Activated CD8-positive, alpha-beta memory T cell treated with anti-CD3 and anti-CD28 coated beads for 4 hours (primary cell): ENCODE results near the gene PARVA.

Experiments used
- DNase-seq, 2 donors: peaks; one replicate each; pipeline ENCODE4 v3.0.0-alpha.2; 2020; ENCODE audit warnings: low read depth in 2 of 2

PARVA gene

DNA sequence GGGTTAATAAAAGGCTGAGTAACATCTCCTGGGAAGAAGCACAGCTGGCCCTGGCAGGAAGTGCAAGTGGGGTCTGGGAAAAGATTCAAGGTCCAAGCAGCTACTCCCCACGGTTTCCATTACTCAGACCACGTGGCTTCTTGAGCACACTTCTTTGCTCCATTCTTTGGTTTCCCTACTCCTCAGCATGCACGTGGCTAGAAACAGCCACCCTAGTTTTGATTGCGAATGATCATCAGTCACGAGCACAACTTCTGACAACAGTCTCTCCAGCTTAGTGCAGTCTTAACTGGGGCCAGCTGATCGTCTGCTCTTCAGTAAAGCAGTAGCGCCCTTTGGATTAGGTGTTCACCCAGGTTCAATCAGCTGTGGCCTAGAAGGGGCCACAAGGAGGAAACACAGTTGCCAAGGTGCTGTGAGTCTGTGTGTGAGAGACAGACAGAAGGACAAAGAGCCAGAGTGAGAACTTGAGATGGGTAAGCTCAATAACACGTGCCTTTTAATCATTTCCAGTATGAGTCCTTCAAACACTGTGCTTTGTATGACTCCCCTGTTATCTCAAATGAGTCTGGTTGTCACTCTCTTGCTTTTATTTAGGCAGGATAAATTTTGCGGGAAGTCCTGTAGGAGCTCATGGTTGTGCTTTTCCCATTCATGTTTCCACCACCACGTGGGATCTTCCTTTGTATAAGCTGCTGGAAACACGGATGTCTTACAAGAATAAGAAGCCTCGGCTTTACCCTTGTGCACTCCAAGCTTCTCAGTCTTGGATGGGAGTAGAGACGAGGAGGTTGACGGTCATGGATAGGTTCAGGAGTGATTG lies 901 bp upstream of the PARVA start:
- no peak for DNase-seq

DNA sequence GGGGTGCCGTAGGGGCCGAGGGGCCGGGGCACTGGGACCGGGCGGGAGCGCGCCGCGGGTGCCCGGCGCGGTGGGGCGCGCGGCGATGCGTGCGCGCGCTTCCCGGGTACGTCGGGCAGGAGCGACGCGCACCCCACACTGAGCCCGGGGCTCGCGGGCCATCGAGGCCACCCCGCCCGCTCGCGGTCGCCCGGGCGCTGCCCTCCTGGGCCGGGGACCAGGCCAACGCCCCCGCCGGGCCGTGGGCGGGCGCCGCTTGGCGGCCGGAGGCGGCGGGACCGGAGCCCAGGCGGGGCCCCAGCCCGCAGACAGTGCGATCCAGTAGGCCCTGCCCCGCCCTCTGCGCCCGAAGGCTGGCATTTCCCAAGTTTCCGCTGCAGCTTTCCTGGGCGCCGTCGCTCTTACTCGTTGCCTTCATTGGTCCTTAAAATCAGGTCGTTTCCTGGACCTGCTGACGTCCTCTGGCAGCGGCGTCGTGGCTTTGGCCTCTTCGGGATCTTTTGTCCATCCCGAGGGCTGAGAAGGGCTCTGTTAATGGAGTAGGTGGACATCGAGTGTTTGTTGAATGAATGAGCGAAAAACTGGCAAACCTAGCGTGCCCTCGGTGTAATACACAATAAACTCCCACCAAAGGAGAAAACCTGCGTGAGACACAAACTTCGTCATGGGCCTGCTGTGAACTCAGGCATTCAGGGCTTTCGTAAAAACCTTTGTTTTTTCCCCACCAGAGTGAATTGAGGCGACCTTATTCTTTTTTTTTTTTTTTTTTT lies 638 bp downstream of the PARVA start:
- DNase-seq = no peak

DNA sequence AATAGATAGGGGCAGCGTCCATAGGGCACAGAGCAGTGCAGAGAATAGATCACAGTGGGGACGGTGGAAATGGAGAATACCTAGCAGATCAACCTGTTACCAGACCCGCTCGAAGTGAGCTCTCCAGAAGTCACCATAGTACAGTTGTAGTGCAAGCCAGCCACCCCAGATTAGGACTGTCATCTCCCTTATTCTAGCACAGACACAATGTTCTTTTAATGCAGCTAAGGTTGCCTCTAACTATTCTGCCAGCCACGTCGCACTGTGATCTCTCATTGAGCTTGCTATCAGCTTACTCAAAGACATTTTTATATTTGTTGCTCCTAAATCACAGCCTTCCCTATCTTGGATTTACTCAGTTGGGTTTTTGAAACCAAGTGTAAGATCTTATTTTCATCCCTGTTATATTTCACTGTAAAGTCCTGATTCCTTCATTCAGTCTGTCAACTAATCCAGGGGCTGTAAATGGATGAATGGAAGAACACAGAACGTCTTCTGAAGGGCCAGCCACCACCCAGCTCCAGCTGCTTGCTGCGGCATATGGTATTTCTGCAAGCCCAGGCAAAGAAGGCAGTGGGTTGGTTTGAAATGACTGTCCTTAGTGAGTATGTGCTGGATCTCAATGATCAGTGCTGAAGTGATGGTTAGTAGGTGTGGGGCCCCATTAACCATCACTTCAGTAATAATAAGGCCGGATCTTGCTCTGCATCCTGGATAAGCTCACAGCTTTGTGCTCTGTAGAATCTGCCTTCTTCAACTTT lies 3.4 kb downstream of the PARVA start:
- DNase-seq = no peak

DNA sequence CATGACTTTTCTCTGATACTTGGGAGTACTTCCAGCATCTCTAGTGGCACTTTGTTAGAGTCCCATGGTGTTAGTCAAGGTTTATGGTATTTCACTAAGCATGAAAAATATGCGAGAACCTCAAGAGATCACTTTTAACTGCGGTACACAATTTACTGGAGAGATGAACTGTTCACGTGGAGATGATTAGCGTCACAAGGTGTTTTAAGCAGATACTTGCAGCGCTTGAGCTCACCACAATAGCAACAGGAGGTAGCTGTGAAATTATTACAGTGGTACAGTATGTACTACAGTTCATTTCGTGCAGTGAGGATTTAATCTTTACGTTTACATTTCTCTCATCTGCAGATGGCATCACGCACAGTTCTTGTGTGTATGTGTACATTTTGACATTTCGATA lies 4.5 kb downstream of the PARVA start:
- no peak for DNase-seq

DNA sequence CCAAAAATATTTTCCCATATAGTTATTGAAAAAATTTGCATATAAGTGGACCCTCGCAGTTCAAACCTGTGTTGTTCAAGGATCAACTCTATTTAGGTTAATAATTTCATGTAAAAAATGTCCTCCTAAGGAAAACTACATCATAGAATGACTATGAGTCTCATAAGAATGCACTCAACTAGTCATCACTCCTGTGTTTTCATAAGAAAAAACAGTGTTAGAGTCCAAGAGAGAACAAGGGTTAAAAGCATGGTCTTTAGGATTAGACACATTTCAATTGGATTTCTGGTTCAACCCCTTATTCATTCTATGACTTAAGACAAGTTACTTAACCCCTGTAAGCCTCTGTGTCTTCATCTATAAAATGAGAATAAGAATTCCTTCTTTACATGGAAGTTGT lies 5.1 kb downstream of the PARVA start:
- DNase-seq = no peak

DNA sequence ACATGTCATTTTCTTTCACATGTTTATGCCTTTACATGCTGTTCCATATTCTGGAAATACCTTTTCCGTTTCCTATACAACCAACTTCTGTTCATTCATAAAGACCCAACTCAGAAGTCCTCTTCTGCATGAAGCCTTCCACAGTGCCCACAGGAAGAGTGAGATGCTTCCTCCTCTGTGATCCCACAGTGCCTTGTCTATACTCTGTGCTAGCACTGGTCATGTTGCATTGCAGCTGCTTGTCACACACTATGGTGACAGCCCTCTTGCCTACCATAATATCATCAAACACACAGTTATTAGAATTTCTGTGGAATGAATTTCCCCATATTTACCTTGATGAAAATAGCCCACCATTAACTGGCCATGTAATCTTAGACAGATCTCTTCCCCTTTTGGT lies 8.9 kb downstream of the PARVA start:
- DNase-seq = no peak

DNA sequence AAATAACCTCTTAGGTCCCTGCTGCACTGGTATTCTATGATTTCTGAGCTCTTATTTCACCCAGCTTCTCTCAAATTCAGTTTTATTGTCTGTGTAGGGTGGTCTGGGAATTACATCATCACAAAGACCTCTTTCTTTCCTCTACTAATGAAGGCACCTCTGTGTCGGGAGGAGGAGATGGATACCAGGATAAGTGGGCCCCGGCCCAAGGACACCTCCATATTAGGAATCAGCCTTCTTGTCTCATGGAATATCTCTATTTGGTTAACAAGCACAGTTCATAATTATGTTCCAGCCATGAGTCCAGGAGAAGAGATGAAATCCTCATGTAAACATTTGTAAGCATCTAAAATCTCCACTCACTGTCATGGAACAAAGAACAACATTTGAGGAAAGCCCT lies 9.4 kb downstream of the PARVA start:
- DNase-seq = no peak

DNA sequence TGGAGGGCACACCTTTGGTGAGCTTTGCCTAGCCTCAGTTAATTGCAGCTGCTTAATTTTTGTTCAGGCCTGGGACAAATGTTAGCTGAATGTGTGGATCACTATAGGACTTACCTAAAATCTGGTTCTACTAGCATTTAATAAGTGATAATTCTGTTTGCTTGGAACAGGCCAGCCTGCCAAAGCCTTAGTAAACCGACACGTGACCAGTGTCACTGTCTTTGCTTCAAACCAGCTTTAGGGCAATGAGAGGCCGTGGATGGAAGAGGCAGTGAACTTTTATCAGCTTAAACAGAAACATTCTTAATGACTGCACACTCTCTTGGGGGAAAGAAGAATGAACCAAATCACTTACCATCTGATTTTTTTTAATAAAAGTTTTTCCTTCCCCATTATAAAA lies 10.8 kb downstream of the PARVA start:
- no peak for DNase-seq

DNA sequence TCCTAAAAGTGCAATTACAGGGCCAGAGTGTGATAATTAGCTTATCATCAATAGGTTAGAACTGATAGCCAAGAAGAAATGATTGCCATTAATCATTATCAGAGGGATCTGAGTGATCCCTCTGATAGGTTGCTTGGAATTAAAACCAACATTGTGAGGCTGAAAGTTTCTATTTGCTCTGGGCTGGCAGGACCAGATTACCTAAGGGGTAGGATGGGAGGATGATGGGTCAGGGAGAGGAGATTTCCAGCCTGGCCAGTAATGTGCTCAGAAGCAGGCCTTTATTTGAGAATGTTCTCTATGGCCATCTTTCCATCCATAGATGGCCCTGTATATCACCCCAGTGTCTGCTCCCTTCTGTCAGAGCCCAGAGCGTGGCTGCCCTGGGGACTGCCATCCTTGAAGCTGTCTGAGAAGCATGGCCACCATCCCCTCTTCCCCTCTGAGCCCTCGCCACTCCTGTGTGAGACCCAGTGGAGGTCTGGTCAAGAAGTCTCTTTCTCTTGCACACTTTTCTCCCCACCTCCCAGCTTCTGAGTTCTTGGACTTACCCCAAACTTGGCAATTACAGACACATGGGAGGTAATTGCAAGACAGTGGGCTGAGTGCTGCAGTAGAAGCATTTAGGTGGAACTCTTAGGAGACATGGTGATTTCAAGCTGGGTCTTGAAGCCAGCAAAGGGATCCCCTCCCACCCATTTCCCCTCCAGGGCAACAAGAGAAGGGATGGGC lies 11.7 kb downstream of the PARVA start:
- DNase-seq = no peak

DNA sequence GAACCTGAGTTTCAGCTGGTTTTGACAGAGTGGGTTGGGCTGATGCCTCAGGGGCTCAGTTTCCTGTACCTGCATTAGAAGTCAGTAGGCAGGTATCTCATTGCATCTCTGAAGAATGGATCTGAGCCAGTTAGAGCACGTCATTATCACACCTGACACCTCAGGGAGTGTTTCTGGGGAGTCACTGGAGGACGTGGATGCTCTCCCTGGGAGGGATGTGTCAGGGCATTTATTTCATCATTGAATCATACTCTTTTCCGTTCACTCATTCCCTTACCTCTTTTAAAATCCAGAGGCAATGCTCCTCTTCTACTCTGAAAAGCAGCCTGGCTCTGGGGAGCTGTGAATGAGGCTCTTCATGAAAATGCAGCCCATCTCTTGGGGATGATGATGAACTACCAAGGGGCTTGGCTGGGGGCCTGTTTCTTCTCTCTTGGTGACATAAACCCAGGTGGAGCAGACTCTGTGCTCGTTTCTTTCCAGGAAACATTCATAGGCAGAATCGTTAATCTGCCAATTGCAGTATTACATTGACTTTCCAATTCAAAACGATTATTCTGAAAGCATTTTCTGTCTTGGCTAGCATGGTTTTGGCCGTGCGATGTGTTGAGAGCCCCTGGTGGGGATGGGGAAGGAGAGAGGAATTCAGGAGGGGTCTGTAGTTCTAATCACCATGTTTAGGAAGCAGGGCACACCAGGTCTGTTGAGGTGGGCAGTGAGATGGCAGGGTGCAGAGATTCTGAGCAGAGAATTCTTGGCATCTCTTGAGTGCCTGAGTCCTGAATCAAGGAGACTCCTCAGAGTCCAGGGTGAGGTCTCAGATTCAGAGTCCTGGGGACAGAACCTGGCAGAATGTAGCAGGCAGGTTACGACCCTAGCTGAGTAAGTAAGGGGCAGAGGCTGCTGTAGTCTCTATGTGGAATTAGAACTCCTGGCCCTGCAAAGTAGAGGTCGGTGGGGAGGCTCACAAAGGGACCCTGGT lies 12.6 kb downstream of the PARVA start:
- no peak for DNase-seq

DNA sequence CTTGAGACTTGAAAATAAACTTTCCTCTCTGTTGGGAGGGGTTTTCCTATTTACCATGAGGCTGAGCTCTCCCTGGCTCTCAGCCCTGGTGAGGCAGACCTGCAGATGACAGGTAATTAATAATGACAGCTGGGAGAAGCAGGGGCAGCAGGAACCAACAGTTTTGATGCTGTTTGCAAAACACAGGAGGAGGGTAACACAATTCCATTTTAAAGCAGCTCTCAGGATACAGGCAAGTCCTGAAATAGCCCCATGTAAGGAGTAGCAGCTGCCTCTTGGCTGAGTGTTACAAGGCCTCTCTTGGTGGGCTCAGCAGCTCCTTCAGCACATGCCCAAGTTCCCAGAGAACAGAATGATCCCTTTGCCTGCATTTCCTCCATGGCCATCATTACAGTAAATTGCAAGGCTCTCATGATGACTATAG lies 13.3 kb downstream of the PARVA start:
- no peak for DNase-seq

DNA sequence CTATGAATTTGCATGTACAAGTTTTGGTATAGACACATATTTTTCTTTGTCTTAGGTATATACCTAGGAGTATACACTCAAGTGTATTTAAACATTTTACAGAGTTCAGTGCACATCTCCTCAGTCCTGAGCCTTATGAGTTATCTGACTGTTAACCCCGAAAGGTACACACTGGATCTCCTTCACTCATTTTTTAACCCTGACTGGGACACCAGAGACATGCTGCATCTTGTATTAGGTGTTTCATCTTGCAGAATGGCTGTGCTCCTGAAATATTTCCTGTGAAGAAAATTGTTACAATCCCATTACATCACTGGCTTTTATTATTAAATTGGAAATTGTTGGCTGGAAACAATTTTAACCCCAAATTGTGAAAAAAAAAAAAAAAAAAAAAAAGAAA lies 15.3 kb downstream of the PARVA start:
- DNase-seq = no peak

DNA sequence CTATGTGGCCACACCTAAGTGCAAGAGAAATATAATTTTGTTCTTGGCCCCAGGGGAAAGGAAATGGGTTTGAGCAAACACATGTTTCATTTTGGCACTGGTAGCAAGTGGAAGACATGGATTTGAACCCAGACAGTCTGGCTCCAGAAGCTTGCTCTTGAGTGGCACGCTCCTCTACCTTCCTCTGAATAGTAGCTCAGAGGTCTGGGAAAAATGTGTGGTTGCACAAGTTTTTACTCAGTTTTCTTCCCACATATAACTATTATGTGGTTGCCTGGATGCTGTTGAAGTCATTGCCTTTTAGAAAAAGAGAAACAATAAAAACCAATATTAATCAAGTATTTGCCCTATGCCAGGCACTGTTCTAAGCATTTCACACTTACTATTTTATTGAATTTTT lies 16.3 kb downstream of the PARVA start:
- no peak for DNase-seq

DNA sequence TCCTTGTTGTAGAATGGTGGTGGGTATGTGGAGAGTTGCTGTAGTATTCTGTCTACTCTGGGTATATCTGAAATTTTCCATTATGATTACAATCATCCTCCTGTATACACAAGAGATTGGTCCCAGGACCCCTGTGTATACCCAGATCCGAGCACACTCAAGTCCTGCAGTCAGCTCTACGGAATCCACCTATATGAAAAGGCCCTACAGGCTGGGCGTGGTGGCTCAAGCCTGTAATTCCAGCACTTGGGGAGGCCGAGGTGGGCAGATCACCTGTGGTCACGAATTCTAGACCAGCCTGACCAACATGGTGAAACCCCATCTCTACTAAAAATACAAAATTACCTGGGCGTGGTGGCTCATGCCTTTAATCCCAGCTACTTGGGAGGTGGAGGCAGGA lies 17.2 kb downstream of the PARVA start:
- no peak for DNase-seq

DNA sequence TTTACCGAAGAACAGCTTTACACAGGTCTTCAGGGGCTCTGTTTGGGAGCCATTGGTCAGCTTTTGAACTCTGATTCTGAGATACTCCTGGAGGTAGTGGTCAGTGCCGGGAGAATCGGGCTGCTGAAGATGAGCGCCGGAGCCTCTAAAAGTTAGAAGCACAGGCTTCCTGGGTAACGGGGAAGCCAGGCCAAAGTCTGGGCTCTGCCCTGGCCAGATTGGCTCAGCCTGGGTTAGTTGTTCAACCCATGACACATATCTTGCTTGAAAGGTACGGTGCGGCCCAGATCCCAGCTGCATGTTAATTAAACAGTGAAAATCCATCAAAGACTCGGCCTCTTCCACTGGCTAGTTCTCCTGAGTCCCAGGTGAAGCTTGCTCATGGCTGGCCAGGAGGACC lies 18.0 kb downstream of the PARVA start:
- no peak for DNase-seq

DNA sequence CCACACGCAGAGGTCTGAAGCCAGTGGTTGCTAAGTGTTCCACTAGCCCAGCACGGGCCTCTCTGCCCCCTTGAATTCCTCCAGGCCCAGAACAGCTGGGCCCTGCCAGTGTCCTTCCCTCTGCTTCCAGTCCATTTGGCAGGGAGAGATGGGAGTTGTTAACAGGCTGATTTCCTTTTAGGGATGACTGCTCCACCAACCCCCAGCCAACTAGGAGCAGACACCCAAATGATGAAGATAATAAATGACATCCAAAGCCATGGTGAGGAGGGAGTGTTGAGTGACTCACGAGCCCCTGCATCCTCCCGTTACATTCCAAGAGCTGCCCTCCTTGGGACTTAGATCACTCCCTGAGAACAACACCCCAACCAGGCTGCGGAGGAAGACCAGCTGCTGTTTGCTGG lies 20.6 kb downstream of the PARVA start:
- no peak for DNase-seq

DNA sequence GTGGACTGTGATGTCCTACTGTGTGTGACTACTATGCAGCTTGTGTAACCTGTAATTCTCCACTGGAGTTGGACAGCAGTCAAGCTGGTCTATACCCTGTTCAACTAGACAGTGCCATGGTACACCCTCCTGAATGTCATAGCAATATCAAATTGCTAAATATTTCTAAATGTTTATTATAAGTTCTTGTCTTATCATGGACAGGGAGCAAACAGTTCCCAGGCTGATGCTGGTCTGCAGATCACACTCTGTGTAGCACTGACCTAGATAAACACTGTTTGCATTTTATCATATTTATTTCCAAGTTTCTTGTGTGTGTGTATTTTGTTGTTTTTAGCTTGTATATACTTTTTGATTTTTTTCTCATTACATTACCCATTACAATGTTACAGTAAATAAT lies 22.0 kb downstream of the PARVA start:
- DNase-seq = no peak

DNA sequence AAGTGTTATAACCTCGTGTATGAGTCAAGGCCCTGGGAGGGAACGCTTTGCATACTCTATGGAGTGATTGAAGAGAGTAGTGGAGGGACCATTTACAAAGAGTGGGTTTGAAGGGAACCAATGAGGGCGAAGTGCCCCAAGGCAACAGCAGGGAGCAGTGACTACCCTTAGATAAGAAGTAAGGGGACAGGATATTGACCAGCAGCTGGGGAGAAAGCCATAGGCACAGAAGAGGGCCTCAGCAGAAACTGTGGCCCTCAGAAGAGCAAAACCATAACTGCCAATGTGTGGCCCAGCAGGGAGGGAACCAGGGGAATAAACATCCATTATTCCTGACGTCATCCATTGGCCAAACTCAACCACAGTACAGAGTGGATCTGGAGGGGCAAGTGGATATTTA lies 24.7 kb downstream of the PARVA start:
- no peak for DNase-seq

DNA sequence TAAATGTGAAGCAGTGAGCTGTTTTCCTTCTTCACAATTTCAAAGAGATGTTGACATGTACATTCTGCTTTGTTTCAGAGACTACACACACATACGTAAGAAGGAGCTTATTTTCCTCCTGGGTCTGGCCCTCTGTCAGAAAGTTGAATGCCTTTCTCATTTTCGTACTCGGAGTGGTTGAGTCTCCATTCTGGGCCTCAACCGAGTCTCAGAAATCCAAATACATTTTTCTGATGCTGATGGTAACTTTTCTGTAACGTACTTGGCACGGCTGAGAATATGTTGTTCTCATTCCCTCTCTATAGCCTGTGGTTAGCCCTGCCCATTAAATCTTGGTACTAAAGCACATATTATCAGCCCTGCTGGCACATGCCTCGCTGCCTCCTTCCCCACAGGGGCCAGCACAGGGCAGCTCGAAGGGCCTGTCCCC lies 25.3 kb downstream of the PARVA start:
- DNase-seq = no peak

DNA sequence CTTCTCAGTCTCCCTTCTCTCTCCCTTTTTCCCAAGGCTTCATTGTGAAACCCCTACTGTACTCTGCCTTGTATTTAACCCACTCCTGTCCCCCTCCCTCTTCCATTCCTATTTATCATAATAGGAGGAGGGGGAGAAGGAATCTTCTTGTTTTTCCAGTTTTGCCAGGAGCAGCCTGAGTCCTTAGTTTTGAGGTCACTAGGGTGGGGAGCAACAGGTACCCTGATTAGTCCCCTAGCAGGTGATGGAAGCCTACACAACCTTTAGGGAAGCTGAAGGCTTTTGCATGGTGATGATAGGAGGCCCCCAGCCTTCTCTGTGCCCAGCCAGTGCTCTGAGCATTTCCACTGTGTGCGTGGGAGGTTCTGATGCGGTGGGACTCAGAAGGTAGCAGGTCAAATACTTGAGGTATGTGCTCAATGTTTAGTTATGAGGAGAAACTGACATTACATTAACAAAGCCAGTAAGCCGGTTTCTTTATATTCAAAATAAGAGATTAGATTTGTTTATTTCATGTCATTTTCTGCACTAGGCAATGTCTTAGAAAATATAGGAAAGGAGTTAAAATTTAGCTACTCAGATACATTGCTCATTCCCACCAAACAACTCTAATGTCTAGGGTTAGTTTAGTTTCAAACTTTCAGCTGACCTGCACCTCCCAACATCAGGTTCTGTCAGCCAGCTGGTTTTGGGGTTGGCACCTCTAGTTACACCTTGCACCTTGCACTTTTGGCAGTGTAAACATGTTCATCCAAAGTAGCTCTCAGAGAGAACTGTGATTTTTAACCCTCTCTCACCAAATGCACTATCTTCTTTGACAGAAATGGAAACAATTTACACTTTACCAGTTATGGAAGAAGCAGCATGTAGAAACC lies 26.0 kb downstream of the PARVA start:
- no peak for DNase-seq
